ENCODE data around the gene CADPS2. TPM values are rescaled to one million over a fixed set of nuclear protein-coding genes. Genes with fewer than 3 reads are reported as not detected.

Gene CADPS2
- polyA plus RNA-seq, 3 donors: not detected

- no peak overlapping the region for H3K4me3 ChIP-seq (replicated peaks in 1 of 3; ENCODE audit: low read depth in 2 of 3, low read length in 3 of 3)
- H3K4me3 Mint-ChIP-seq: no peak overlapping the region
- H3K27me3 ChIP-seq (ENCODE audit: control insufficient read depth in 2 of 2, insufficient read depth in 2 of 2, low read length in 2 of 2): no peaks in the 10 kb centered on the region
- WGBS (ENCODE audit: insufficient coverage): 89% methylated on average over 15 of the region's 15 CpGs
- no peaks in the 10 kb centered on the region for H3K79me2 ChIP-seq (ENCODE audit: insufficient read depth, low read length)
- intact Hi-C loops (cut with micrococcal nuclease): no loop called here
- no peaks in the 10 kb centered on the region for H3K4me1 Mint-ChIP-seq
- peaks cover 0 to 3% (median 3%) of the 10 kb centered on the region in 3 donors for H3K27me3 Mint-ChIP-seq (ENCODE audit: low read depth in 3 of 3)
- no peak for DNase-seq
- peaks cover 0 to 9% (median 3%) of the 10 kb centered on the region in 7 donors for H3K9me3 Mint-ChIP-seq
- no peak overlapping the region for H2AFZ ChIP-seq (ENCODE audit: insufficient read depth, low read depth, low read length, poor library complexity, severe bottlenecking)
- no peak overlapping the region for H3K27ac Mint-ChIP-seq
- TF ChIP-seq, protein P1, sequence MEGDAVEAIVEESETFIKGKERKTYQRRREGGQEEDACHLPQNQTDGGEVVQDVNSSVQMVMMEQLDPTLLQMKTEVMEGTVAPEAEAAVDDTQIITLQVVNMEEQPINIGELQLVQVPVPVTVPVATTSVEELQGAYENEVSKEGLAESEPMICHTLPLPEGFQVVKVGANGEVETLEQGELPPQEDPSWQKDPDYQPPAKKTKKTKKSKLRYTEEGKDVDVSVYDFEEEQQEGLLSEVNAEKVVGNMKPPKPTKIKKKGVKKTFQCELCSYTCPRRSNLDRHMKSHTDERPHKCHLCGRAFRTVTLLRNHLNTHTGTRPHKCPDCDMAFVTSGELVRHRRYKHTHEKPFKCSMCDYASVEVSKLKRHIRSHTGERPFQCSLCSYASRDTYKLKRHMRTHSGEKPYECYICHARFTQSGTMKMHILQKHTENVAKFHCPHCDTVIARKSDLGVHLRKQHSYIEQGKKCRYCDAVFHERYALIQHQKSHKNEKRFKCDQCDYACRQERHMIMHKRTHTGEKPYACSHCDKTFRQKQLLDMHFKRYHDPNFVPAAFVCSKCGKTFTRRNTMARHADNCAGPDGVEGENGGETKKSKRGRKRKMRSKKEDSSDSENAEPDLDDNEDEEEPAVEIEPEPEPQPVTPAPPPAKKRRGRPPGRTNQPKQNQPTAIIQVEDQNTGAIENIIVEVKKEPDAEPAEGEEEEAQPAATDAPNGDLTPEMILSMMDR (IDR thresholded peaks at IDR 0.05): no peak
- H3K36me3 Mint-ChIP-seq: no peaks in the 10 kb centered on the region
- H3K36me3 ChIP-seq (replicated peaks in 1 of 2; ENCODE audit: control insufficient read depth in 1 of 2, insufficient read depth in 2 of 2, low read length in 2 of 2): no peaks in the 10 kb centered on the region
- H3K4me2 ChIP-seq (replicated peaks; ENCODE audit: extremely low read depth, low read length, poor library complexity, severe bottlenecking): no peak overlapping the region
- H4K20me1 ChIP-seq (ENCODE audit: insufficient read depth, low read length): no peaks in the 10 kb centered on the region
- H3K9me3 ChIP-seq (replicated peaks in 1 of 2; ENCODE audit: control insufficient read depth in 1 of 2, insufficient read depth in 1 of 2, low read length in 2 of 2): peaks cover 0 to 3% of the 10 kb centered on the region in 2 donors
- no peak overlapping the region for H3K27ac ChIP-seq (ENCODE audit: low read depth in 1 of 2, low read length in 2 of 2)
- H3K9ac ChIP-seq (ENCODE audit: insufficient read depth, low read length, poor library complexity, severe bottlenecking): no peak overlapping the region
- no peaks in the 10 kb centered on the region for H3K4me1 ChIP-seq (ENCODE audit: control insufficient read depth in 1 of 2, insufficient read depth in 2 of 2, low read length in 2 of 2)
These were observed 27.3 kb upstream of the CADPS2 start for GRCh38 chr7:122913608-122914007.

DNA sequence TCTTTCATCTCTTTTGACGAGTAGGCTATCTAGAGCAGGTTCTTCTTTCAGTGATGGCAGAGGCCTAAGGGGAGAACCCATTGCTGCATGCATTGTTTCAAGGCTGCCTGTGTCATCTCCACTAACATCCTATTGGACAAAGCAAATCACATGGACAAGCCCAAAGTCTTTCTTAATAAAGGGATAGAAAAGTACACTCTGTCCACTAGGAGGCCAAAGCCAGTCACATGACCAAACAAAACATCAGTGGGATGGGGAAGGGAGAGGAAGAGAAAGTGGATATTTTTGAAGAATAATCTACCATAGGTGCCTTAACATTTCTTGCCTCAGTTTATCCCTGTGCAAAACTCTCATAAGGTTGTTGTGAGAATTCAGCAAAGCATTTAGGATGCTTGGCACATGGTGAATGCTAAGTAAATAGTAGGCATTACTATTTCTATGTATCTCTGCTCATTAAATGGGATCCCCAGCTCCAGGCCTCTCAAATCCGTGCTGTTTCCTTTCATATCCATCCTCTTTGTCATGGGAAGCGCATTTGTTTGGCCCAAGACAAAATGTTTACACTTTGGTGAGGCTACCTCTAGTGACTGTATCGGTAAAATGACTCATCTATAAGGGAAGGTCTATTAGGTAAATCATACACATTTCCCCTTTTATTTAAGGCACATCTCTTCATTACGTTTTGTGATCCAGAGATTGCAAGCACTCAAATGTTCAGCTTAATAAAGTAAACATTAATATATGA lies 16.7 kb upstream of the CADPS2 start:
- TF ChIP-seq, protein P1 (IDR thresholded peaks at IDR 0.05): no peak
- no CpG with 5 or more reads among the region's 5 CpGs for WGBS (ENCODE audit: insufficient coverage)
- no peak overlapping the region for H3K4me3 Mint-ChIP-seq
- no peaks in the 10 kb centered on the region for H3K36me3 Mint-ChIP-seq
- H3K36me3 ChIP-seq (replicated peaks in 1 of 2; ENCODE audit: control insufficient read depth in 1 of 2, insufficient read depth in 2 of 2, low read length in 2 of 2): no peaks in the 10 kb centered on the region
- H3K27me3 ChIP-seq (ENCODE audit: control insufficient read depth in 2 of 2, insufficient read depth in 2 of 2, low read length in 2 of 2): no peaks in the 10 kb centered on the region
- no peaks in the 10 kb centered on the region for H3K4me1 ChIP-seq (ENCODE audit: control insufficient read depth in 1 of 2, insufficient read depth in 2 of 2, low read length in 2 of 2)
- H3K4me1 Mint-ChIP-seq: no peaks in the 10 kb centered on the region
- no peaks in the 10 kb centered on the region for H4K20me1 ChIP-seq (ENCODE audit: insufficient read depth, low read length)
- intact Hi-C loops (cut with micrococcal nuclease): no loop called here
- no peaks in the 10 kb centered on the region for H3K9me3 ChIP-seq (replicated peaks in 1 of 2; ENCODE audit: control insufficient read depth in 1 of 2, insufficient read depth in 1 of 2, low read length in 2 of 2)
- H3K27ac Mint-ChIP-seq: no peak overlapping the region
- H3K9me3 Mint-ChIP-seq: peaks cover 0 to 2% (median 2%) of the 10 kb centered on the region in 7 donors
- no peaks in the 10 kb centered on the region for H3K79me2 ChIP-seq (ENCODE audit: insufficient read depth, low read length)
- no peak for DNase-seq
- no peak overlapping the region for H2AFZ ChIP-seq (ENCODE audit: insufficient read depth, low read depth, low read length, poor library complexity, severe bottlenecking)
- H3K9ac ChIP-seq (ENCODE audit: insufficient read depth, low read length, poor library complexity, severe bottlenecking): no peak overlapping the region
- H3K27ac ChIP-seq (ENCODE audit: low read depth in 1 of 2, low read length in 2 of 2): no peak overlapping the region
- no peak overlapping the region for H3K4me3 ChIP-seq (replicated peaks in 1 of 3; ENCODE audit: low read depth in 2 of 3, low read length in 3 of 3)
- H3K4me2 ChIP-seq (replicated peaks; ENCODE audit: extremely low read depth, low read length, poor library complexity, severe bottlenecking): no peak overlapping the region
- H3K27me3 Mint-ChIP-seq (ENCODE audit: low read depth in 3 of 3): no peaks in the 10 kb centered on the region

All from CD14-positive monocyte (primary cell).